WI38 (cell line): Measurements from ENCODE around the gene CCDC146.

Experiments used
- H3K4me3 ChIP-seq: 2 replicates; pipeline ENCODE4 v1.5.1; 2011; ENCODE audit warnings: low read depth, mild to moderate bottlenecking, control low read depth, low read length
- TF ChIP-seq, protein P1 (sequence below): IDR thresholded peaks from 2 replicates; pipeline ENCODE4 v1.5.1; 2012; ENCODE audit warnings: low read depth, mild to moderate bottlenecking, control low read depth, low read length

CCDC146 gene

DNA sequence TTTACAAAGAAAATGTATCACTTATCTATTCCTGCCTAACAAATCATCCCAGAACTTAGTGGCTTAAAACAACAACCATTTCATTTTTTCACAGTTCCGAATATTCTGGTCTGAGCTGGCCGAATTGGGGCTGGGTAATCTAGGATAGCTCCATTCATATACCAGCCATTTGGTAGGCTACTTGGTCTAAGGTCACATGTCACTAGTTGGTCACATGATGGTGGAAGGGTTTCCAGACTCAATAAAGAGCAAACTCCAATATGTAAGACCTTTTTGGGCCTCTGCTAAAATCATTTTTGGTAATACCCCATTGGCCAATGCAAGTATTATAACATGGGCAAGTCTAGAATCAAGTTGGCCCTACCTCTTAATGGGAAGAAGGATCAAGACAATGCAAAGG, 132.5 kb downstream of the CCDC146 start:
- no peak overlapping the region for H3K4me3 ChIP-seq
- TF ChIP-seq, protein P1, sequence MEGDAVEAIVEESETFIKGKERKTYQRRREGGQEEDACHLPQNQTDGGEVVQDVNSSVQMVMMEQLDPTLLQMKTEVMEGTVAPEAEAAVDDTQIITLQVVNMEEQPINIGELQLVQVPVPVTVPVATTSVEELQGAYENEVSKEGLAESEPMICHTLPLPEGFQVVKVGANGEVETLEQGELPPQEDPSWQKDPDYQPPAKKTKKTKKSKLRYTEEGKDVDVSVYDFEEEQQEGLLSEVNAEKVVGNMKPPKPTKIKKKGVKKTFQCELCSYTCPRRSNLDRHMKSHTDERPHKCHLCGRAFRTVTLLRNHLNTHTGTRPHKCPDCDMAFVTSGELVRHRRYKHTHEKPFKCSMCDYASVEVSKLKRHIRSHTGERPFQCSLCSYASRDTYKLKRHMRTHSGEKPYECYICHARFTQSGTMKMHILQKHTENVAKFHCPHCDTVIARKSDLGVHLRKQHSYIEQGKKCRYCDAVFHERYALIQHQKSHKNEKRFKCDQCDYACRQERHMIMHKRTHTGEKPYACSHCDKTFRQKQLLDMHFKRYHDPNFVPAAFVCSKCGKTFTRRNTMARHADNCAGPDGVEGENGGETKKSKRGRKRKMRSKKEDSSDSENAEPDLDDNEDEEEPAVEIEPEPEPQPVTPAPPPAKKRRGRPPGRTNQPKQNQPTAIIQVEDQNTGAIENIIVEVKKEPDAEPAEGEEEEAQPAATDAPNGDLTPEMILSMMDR, result no peak

DNA sequence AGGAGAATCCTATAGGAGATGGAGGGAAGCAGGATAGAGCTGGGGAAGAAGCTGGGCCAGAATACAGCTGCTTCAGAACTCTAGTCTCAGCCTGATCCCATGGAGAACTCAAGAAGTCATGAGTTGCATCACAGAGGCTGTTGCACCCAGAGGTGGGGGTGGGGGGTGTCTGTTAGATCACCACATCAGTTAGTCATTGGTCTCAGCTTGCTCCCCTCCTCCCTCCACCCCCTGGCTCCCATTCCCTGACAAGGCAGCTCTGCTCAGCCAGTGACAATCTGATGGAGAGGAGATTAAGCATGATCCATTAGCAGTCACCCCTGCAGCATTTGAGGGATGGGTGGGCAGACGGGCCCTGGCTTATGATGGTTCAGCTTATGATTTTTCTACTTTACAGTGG, 135.6 kb downstream of the CCDC146 start:
- TF ChIP-seq, protein P1, result no peak

DNA sequence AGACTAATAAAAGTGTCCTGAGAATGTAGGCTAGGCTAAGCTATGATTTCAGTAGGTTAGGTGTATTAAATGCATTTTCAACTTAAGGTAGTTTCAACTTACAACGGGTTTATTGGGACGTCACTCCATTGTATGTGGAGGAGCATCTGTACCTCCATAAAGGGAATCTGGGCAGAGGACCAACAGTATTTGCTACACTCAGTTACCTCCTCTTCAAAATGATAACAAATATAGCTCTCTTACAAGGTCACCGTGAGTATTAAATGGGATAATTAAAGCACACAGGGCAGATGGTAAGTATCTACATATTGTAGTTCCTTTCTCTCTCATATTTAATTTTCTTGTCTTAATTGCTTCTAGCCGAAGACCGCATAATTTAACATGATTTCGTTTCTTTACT, 136.2 kb downstream of the CCDC146 start:
- H3K4me3 ChIP-seq, result no peak overlapping the region
- TF ChIP-seq, protein P1, result no peak

More for the DNA sequence above, 135.6 kb downstream of the CCDC146 start:
- no peak overlapping the region for H3K4me3 ChIP-seq

DNA sequence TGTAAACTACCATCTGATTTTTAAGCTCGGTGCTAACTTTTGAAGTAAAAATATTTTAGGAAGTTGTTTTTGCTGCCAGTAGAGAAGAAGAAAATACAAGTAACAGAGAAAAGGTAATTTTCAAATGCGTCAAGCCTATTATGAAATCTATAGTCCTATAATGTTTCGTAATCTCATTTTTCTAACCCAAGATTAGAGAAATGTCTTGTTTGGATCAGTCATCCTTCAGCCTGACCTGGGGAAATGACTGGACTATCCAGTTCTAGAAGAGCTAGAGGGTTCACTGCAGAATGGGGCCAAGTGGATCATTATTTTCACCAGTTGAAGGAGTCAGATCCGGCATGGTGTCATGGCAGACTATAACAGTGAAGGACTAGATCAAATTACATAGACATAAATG, 139.9 kb downstream of the CCDC146 start:
- TF ChIP-seq, protein P1, result no peak
- H3K4me3 ChIP-seq, result no peak overlapping the region

DNA sequence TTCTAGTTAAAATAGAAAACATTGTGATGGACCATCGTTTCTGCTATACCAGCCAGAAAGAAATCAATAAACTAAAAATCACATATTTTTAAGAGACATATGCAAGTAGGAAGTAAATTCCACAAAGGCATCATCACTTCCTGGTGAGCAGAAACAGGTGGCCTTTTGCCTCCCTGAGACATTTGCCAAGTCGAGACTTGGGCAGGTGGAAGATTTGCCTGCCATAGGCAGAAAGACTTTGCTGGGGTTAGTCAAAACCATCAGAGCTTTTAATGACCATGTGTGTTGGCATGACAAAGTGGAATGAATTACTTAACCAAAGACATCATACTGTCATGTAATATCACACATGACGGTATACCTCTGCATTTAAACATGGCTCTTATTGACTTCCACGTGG, 143.3 kb downstream of the CCDC146 start:
- TF ChIP-seq, protein P1, result no peak
- H3K4me3 ChIP-seq, result no peak overlapping the region

DNA sequence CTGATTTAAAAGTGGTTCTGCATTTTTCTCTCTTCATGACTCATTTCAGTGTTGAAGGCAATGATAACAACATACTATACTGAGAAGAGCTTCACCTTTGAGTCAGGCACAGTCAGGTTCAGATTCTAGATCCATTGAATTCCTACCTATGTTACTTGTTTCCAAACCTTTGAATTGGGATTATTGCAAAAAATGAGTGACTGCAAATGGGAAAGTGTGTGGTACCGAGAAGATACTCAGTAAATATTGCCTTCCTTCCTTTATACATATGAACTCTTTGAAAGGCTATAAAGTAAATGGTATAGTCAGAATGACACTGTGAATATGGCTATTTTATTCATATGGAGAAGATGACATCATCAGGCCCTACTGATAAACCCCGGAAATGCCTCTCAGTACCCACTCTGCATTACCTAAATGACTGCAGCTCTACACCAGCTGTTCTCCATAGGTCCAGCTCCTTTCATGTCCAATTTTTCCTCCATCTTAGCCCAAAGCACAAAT, 143.9 kb downstream of the CCDC146 start:
- TF ChIP-seq, protein P1, result no peak
- no peak overlapping the region for H3K4me3 ChIP-seq

DNA sequence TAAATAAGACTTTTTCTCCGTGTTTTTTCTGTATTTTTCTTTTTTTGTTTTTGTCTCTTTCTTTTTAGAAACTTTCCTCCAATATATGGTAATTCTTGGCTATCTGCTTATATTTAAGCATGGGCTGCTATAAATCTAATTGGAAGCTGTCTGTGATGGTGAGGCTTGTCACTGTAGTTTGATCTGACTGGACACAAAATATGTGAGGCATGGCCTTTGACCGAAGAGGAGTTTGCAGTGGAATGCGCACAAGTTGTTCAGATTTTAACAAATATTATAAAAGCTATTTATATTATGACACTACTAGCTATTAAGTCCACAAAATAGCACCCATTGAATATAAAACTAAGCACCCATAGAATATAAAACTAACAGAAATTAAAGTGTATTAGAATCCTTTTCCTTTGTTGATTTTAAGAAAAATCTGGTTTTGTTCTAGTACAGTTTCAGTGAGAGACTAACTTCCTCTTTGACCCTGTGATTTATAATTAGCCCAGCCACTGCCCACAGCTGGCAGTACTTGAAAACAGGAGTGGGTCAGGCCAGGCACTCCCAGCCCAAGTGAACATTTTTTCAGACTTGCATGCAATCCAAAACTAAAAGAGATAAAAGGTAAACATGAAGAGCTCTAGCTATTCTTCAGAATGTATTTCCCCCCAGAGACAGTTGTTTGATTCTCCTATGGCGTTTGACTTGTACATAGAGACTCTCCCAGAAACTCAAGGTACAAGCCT, 147.1 kb downstream of the CCDC146 start:
- H3K4me3 ChIP-seq, result no peak overlapping the region
- TF ChIP-seq, protein P1, result no peak
